Thyroid gland (tissue), 4 donors: ENCODE results near the gene ATP13A3.

Source experiments
- POLR2A ChIP-seq, 2 donors: fragments of 450-650 bp; IDR thresholded peaks; one replicate each; pipeline ENCODE4 v1.6.1; 2017; ENCODE audit warnings: antibody characterized with exemption in 2 of 2, mild to moderate bottlenecking in 2 of 2, moderate library complexity in 1 of 2
- TF ChIP-seq, protein P1 (sequence below), 6 experiments: fragments of 200-600 bp in 3 of 6; fragments of 450-650 bp in 3 of 6; sonication (generic) in 3 of 6; IDR thresholded peaks; one replicate each; pipeline ENCODE4 v1.5.1; 2016 to 2019; ENCODE audit warnings: antibody characterized with exemption in 6 of 6, mild to moderate bottlenecking in 2 of 6, inconsistent platforms in 1 of 6, moderate library complexity in 1 of 6

DNA sequence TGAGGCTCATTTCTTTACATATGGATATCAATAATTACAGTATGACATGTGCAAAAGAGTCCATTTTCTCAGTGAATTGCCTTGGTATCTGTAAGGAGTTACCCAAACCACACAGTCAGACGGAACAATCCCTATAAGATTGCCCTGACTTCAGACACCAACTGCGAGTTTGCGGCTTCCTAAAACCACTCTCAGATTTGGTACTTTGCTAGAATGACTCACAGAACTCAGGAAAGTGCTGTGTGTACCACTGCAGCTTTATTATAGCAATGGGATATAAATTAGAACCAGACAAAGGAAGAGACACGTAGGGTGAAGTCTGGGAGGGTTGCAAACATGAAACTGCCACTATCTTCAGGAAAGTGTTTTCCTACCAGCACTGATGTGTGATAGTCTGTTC lies 45.8 kb upstream of the ATP13A3 start:
- TF ChIP-seq, protein P1, sequence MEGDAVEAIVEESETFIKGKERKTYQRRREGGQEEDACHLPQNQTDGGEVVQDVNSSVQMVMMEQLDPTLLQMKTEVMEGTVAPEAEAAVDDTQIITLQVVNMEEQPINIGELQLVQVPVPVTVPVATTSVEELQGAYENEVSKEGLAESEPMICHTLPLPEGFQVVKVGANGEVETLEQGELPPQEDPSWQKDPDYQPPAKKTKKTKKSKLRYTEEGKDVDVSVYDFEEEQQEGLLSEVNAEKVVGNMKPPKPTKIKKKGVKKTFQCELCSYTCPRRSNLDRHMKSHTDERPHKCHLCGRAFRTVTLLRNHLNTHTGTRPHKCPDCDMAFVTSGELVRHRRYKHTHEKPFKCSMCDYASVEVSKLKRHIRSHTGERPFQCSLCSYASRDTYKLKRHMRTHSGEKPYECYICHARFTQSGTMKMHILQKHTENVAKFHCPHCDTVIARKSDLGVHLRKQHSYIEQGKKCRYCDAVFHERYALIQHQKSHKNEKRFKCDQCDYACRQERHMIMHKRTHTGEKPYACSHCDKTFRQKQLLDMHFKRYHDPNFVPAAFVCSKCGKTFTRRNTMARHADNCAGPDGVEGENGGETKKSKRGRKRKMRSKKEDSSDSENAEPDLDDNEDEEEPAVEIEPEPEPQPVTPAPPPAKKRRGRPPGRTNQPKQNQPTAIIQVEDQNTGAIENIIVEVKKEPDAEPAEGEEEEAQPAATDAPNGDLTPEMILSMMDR (IDR thresholded peaks at IDR 0.05), result no peak
- no peak for TF ChIP-seq POLR2A (IDR thresholded peaks at IDR 0.05)
